Spleen (tissue), 7 donors: Measurements from ENCODE around the gene CXCL14.

Source experiments
- POLR2A ChIP-seq, 3 donors: fragments of 450-650 bp; IDR thresholded peaks; one replicate each; pipeline ENCODE4 v1.5.1; 2017; ENCODE audit warnings: antibody characterized with exemption in 3 of 3, mild to moderate bottlenecking in 1 of 3
- POLR2AphosphoS5 ChIP-seq, 3 donors: sonication (generic); formaldehyde crosslinking; IDR thresholded peaks; one replicate each; pipeline ENCODE4 v1.5.1; 2017; ENCODE audit warnings: antibody characterized with exemption in 3 of 3
- TF ChIP-seq, protein P1 (sequence below), 11 experiments: fragments of 200-600 bp in 7 of 11; fragments of 450-650 bp in 4 of 11; sonication (generic) in 4 of 11; IDR thresholded peaks in 8 of 11; conservative IDR thresholded peaks in 3 of 11; 1 replicate in 7 of 11; 2 replicates in 4 of 11; pipeline versions ENCODE4 v1.4.0 to v1.8.0; 2016 to 2021; ENCODE audit warnings: antibody characterized with exemption in 11 of 11, inconsistent platforms in 4 of 11, mild to moderate bottlenecking in 1 of 11
- donor health status: DM: no; HTN: no; CAD: no; lungs with moderate emphysema.
- donor health status: DM: no; HTN: no; CAD: no.
- donor health status: DM: no; HTN: no; CAD: no.

GRCh38 chr5:135596157-135596763 lies 17.5 kb upstream of the CXCL14 start:
- TF ChIP-seq, protein P1, sequence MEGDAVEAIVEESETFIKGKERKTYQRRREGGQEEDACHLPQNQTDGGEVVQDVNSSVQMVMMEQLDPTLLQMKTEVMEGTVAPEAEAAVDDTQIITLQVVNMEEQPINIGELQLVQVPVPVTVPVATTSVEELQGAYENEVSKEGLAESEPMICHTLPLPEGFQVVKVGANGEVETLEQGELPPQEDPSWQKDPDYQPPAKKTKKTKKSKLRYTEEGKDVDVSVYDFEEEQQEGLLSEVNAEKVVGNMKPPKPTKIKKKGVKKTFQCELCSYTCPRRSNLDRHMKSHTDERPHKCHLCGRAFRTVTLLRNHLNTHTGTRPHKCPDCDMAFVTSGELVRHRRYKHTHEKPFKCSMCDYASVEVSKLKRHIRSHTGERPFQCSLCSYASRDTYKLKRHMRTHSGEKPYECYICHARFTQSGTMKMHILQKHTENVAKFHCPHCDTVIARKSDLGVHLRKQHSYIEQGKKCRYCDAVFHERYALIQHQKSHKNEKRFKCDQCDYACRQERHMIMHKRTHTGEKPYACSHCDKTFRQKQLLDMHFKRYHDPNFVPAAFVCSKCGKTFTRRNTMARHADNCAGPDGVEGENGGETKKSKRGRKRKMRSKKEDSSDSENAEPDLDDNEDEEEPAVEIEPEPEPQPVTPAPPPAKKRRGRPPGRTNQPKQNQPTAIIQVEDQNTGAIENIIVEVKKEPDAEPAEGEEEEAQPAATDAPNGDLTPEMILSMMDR (IDR thresholded peaks at IDR 0.05 in 8 of 11, conservative IDR thresholded peaks at IDR 0.05 in 3 of 11): no peak
- TF ChIP-seq POLR2A (IDR thresholded peaks at IDR 0.05) (no peak), POLR2AphosphoS5 (IDR thresholded peaks at IDR 0.05) (no peak)
